GM23338 (cell line): ENCODE measurements around the gene CGRRF1. TPM values are rescaled to one million over a fixed set of nuclear protein-coding genes. Genes with fewer than 3 reads are reported as not detected.

Source experiments
- ATAC-seq: fragments of 200-7000 bp; cut with Tn5 transposase; 3 replicates; pipeline ENCODE4 v1.9.1; 2020
- DNase-seq: peaks from one replicate; pipeline ENCODE4 v3.0.0-alpha.2; 2015; ENCODE audit warnings: low spot score
- H2AFZ ChIP-seq: fragments of 200-600 bp; sonication (generic); 2 replicates; pipeline ENCODE4 v1.8.0; 2016; ENCODE audit warnings: antibody characterized with exemption, mild to moderate bottlenecking, moderate library complexity
- H3F3A ChIP-seq: fragments of 200-600 bp; sonication (generic); replicated peaks from 2 replicates; pipeline ENCODE4 v1.8.0; 2017; ENCODE audit warnings: antibody characterized with exemption, mixed run types, low read depth
- H3K27ac ChIP-seq: fragments of 200-600 bp; sonication (generic); 2 replicates; pipeline ENCODE4 v1.6.1; 2016; ENCODE audit warnings: low read depth
- H3K27me3 ChIP-seq: fragments of 200-600 bp; sonication (generic); 2 replicates; pipeline ENCODE4 v1.8.0; 2016; ENCODE audit warnings: mild to moderate bottlenecking, mixed run types, moderate library complexity; ENCODE audit not compliant: insufficient read depth
- H3K36me3 ChIP-seq: fragments of 200-600 bp; sonication (generic); 2 replicates; pipeline ENCODE4 v1.8.0; 2016; ENCODE audit warnings: mild to moderate bottlenecking; ENCODE audit not compliant: insufficient read depth
- H3K4me1 ChIP-seq: fragments of 200-600 bp; sonication (generic); 2 replicates; pipeline ENCODE4 v1.8.0; 2016; ENCODE audit warnings: mild to moderate bottlenecking, moderate library complexity; ENCODE audit not compliant: insufficient read depth
- H3K4me2 ChIP-seq: fragments of 200-600 bp; sonication (generic); 2 replicates; pipeline ENCODE4 v1.7.1; 2017; ENCODE audit warnings: mixed run types
- H3K4me3 ChIP-seq: fragments of 200-600 bp; sonication (generic); 2 replicates; pipeline ENCODE4 v1.6.1; 2016; ENCODE audit warnings: mixed run types
- H3K79me2 ChIP-seq: fragments of 200-600 bp; sonication (generic); replicated peaks from 2 replicates; pipeline ENCODE4 v1.8.0; 2017; ENCODE audit warnings: mild to moderate bottlenecking; ENCODE audit not compliant: insufficient read depth
- H3K9me2 ChIP-seq: fragments of 200-600 bp; sonication (generic); 2 replicates; pipeline ENCODE4 v1.8.0; 2017; ENCODE audit not compliant: insufficient read depth
- H4K20me1 ChIP-seq: fragments of 200-600 bp; sonication (generic); replicated peaks from 2 replicates; pipeline ENCODE4 v1.8.0; 2017; ENCODE audit warnings: mild to moderate bottlenecking; ENCODE audit not compliant: insufficient read depth
- H3K27ac Mint-ChIP-seq: 2 replicates; pipeline ENCODE4 v1.8.0; 2020; ENCODE audit warnings: inconsistent platforms, mild to moderate bottlenecking, moderate library complexity, mixed read lengths
- H3K27me3 Mint-ChIP-seq: 3 replicates; pipeline ENCODE4 v1.8.0; 2022; ENCODE audit warnings: low read depth, mild to moderate bottlenecking, moderate library complexity, mixed read lengths, inconsistent platforms; ENCODE audit not compliant: insufficient read depth, poor library complexity
- H3K36me3 Mint-ChIP-seq: 3 replicates; pipeline ENCODE4 v1.8.0; 2021; ENCODE audit warnings: low read depth, mild to moderate bottlenecking, inconsistent platforms, moderate library complexity, mixed read lengths
- H3K4me1 Mint-ChIP-seq: 3 replicates; pipeline ENCODE4 v1.8.0; 2020; ENCODE audit warnings: mild to moderate bottlenecking, inconsistent platforms, mixed read lengths
- H3K4me3 Mint-ChIP-seq: 3 replicates; pipeline ENCODE4 v1.8.0; 2021; ENCODE audit warnings: moderate library complexity, mild to moderate bottlenecking, inconsistent platforms, mixed read lengths
- H3K9me3 Mint-ChIP-seq: 3 replicates; pipeline ENCODE4 v1.8.0; 2020; ENCODE audit warnings: moderate library complexity, mild to moderate bottlenecking, inconsistent platforms, mixed read lengths
- JUNB ChIP-seq: IDR thresholded peaks from one replicate; pipeline ENCODE4 v1.6.1; 2016; ENCODE audit warnings: antibody characterized with exemption; ENCODE audit not compliant: unreplicated experiment
- polyA plus RNA-seq: library from polyadenylated mRNA; unstranded; fragments of >200 nt; fragmentation: Nextera tagmentation; extraction: Ambion mirVana; gene quantifications from 2 replicates; pipeline ENCODE4 v1.2.1, GENCODE V29; 2016
- total RNA-seq: library from RNA; depleted of rRNA; stranded (reverse); fragments of >200 nt; shearing (Covaris generic); gene quantifications from 2 replicates; pipeline ENCODE4 v1.2.3, GENCODE V29; 2014
- TF ChIP-seq, protein P1 (sequence below): IDR thresholded peaks from one replicate; pipeline ENCODE4 v1.6.1; 2018; ENCODE audit warnings: antibody characterized with exemption; ENCODE audit not compliant: unreplicated experiment
- TF ChIP-seq, protein P2 (sequence below): fragments of 250-450 bp; sonication (Bioruptor Pico); IDR thresholded peaks from 2 replicates; pipeline ENCODE4 v1.5.0; 2020; ENCODE audit warnings: mild to moderate bottlenecking, moderate library complexity
- TF ChIP-seq, protein P3 (sequence below), 2 experiments: fragments of 200-600 bp in 1 of 2; sonication (generic) in 1 of 2; conservative IDR thresholded peaks; 2 replicates each; pipeline versions ENCODE4 v1.5.1 to v1.6.1; 2016 to 2017; ENCODE audit warnings: antibody characterized with exemption in 2 of 2, low read depth in 2 of 2, mild to moderate bottlenecking in 2 of 2, moderate library complexity in 1 of 2

The CGRRF1 gene
- total and polyA plus RNA-seq, 2 experiments from 2014 or later = 18.8 to 28.3 TPM

- TF ChIP-seq, protein P1, sequence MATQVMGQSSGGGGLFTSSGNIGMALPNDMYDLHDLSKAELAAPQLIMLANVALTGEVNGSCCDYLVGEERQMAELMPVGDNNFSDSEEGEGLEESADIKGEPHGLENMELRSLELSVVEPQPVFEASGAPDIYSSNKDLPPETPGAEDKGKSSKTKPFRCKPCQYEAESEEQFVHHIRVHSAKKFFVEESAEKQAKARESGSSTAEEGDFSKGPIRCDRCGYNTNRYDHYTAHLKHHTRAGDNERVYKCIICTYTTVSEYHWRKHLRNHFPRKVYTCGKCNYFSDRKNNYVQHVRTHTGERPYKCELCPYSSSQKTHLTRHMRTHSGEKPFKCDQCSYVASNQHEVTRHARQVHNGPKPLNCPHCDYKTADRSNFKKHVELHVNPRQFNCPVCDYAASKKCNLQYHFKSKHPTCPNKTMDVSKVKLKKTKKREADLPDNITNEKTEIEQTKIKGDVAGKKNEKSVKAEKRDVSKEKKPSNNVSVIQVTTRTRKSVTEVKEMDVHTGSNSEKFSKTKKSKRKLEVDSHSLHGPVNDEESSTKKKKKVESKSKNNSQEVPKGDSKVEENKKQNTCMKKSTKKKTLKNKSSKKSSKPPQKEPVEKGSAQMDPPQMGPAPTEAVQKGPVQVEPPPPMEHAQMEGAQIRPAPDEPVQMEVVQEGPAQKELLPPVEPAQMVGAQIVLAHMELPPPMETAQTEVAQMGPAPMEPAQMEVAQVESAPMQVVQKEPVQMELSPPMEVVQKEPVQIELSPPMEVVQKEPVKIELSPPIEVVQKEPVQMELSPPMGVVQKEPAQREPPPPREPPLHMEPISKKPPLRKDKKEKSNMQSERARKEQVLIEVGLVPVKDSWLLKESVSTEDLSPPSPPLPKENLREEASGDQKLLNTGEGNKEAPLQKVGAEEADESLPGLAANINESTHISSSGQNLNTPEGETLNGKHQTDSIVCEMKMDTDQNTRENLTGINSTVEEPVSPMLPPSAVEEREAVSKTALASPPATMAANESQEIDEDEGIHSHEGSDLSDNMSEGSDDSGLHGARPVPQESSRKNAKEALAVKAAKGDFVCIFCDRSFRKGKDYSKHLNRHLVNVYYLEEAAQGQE = no peak
- TF ChIP-seq, protein P2, sequence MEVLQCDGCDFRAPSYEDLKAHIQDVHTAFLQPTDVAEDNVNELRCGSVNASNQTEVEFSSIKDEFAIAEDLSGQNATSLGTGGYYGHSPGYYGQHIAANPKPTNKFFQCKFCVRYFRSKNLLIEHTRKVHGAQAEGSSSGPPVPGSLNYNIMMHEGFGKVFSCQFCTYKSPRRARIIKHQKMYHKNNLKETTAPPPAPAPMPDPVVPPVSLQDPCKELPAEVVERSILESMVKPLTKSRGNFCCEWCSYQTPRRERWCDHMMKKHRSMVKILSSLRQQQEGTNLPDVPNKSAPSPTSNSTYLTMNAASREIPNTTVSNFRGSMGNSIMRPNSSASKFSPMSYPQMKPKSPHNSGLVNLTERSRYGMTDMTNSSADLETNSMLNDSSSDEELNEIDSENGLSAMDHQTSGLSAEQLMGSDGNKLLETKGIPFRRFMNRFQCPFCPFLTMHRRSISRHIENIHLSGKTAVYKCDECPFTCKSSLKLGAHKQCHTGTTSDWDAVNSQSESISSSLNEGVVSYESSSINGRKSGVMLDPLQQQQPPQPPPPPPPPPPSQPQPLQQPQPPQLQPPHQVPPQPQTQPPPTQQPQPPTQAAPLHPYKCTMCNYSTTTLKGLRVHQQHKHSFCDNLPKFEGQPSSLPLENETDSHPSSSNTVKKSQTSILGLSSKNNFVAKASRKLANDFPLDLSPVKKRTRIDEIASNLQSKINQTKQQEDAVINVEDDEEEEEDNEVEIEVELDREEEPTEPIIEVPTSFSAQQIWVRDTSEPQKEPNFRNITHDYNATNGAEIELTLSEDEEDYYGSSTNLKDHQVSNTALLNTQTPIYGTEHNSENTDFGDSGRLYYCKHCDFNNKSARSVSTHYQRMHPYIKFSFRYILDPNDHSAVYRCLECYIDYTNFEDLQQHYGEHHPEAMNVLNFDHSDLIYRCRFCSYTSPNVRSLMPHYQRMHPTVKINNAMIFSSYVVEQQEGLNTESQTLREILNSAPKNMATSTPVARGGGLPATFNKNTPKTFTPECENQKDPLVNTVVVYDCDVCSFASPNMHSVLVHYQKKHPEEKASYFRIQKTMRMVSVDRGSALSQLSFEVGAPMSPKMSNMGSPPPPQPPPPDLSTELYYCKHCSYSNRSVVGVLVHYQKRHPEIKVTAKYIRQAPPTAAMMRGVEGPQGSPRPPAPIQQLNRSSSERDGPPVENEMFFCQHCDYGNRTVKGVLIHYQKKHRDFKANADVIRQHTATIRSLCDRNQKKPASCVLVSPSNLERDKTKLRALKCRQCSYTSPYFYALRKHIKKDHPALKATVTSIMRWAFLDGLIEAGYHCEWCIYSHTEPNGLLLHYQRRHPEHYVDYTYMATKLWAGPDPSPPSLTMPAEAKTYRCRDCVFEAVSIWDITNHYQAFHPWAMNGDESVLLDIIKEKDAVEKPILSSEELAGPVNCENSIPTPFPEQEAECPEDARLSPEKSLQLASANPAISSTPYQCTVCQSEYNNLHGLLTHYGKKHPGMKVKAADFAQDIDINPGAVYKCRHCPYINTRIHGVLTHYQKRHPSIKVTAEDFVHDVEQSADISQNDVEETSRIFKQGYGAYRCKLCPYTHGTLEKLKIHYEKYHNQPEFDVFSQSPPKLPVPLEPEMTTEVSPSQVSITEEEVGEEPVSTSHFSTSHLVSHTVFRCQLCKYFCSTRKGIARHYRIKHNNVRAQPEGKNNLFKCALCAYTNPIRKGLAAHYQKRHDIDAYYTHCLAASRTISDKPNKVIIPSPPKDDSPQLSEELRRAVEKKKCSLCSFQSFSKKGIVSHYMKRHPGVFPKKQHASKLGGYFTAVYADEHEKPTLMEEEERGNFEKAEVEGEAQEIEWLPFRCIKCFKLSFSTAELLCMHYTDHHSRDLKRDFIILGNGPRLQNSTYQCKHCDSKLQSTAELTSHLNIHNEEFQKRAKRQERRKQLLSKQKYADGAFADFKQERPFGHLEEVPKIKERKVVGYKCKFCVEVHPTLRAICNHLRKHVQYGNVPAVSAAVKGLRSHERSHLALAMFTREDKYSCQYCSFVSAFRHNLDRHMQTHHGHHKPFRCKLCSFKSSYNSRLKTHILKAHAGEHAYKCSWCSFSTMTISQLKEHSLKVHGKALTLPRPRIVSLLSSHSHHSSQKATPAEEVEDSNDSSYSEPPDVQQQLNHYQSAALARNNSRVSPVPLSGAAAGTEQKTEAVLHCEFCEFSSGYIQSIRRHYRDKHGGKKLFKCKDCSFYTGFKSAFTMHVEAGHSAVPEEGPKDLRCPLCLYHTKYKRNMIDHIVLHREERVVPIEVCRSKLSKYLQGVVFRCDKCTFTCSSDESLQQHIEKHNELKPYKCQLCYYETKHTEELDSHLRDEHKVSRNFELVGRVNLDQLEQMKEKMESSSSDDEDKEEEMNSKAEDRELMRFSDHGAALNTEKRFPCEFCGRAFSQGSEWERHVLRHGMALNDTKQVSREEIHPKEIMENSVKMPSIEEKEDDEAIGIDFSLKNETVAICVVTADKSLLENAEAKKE (CRISPR knock-in tag) = no peak
Observed at GRCh38 chr14:54554401-54554800, 44.7 kb downstream of the CGRRF1 start (continued).

- no peak overlapping the region; the same call in 1 of the 2 replicates for H2AFZ ChIP-seq
- no peaks in the 10 kb centered on the region for H3K9me2 ChIP-seq
- H4K20me1 ChIP-seq = no peaks in the 10 kb centered on the region
- 0 out of 2 replicates have a peak overlapping the region, but pooled peaks have one; percentile 9 for H3K27ac Mint-ChIP-seq
- no peaks in the 10 kb centered on the region for H3F3A ChIP-seq
- peaks cover 22% of the 10 kb centered on the region for H3K4me1 Mint-ChIP-seq
- DNase-seq = no peak
- H3K4me3 Mint-ChIP-seq = no peak overlapping the region
- no peaks in the 10 kb centered on the region for H3K9me3 Mint-ChIP-seq
- no peak overlapping the region for H3K4me3 ChIP-seq
- H3K27ac ChIP-seq = no peak overlapping the region
- H3K79me2 ChIP-seq = no peaks in the 10 kb centered on the region
- no peak overlapping the region for H3K4me2 ChIP-seq
- H3K27me3 Mint-ChIP-seq = peaks cover 2% of the 10 kb centered on the region
- no peaks in the 10 kb centered on the region for H3K36me3 Mint-ChIP-seq
- H3K36me3 ChIP-seq = no peaks in the 10 kb centered on the region
- no peak for TF ChIP-seq JUNB
- TF ChIP-seq, protein P3, sequence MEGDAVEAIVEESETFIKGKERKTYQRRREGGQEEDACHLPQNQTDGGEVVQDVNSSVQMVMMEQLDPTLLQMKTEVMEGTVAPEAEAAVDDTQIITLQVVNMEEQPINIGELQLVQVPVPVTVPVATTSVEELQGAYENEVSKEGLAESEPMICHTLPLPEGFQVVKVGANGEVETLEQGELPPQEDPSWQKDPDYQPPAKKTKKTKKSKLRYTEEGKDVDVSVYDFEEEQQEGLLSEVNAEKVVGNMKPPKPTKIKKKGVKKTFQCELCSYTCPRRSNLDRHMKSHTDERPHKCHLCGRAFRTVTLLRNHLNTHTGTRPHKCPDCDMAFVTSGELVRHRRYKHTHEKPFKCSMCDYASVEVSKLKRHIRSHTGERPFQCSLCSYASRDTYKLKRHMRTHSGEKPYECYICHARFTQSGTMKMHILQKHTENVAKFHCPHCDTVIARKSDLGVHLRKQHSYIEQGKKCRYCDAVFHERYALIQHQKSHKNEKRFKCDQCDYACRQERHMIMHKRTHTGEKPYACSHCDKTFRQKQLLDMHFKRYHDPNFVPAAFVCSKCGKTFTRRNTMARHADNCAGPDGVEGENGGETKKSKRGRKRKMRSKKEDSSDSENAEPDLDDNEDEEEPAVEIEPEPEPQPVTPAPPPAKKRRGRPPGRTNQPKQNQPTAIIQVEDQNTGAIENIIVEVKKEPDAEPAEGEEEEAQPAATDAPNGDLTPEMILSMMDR (conservative IDR thresholded peaks at IDR 0.05; ENCODE audit: low read depth in 2 of 2) = peak in 1 of 2 experiments; percentile 35; a peak in 2 of 4 replicates
- peaks cover 10% of the 10 kb centered on the region for H3K4me1 ChIP-seq
- H3K27me3 ChIP-seq = no peaks in the 10 kb centered on the region
- ATAC-seq = peak; percentile 45; the same call in 2 of the 3 replicates
Observed at GRCh38 chr14:54555651-54556050, 45.9 kb downstream of the CGRRF1 start.
